CD4-positive, alpha-beta T cell (primary cell): ENCODE results near the gene TMEM217. TPM values are rescaled to one million over a fixed set of nuclear protein-coding genes. Genes with fewer than 3 reads are reported as not detected.

ENCODE experiments used
- ATAC-seq: fragments of 200-7000 bp; cut with Tn5 transposase; one replicate; pipeline ENCODE4 v1.10.0; 2022; ENCODE audit warnings: mild to moderate bottlenecking; ENCODE audit not compliant: poor library complexity
- CTCF ChIA-PET: fragments of 350-600 bp; sonication (Branson Sonifier 250); formaldehyde crosslinking; loops from one replicate; lab custom pipeline; 2021; ENCODE audit warnings: antibody characterized with exemption, inconsistent platforms; lab: Charles Lee
- POLR2A ChIA-PET: fragments of 350-600 bp; sonication (Branson Sonifier 250); formaldehyde crosslinking; loops from one replicate; lab custom pipeline; 2021; ENCODE audit warnings: antibody characterized with exemption, inconsistent platforms; lab: Charles Lee
- DNase-seq, 14 experiments: peaks; one replicate each; pipeline ENCODE4 v3.0.0-alpha.2; 2013 to 2020; ENCODE audit warnings: mixed read lengths in 2 of 14
- H3K27ac ChIP-seq, 2 donors: one replicate each; pipeline versions ENCODE4 v1.5.1 to v1.7.0; 2013; ENCODE audit warnings: low read length in 2 of 2, low read depth in 1 of 2, mild to moderate bottlenecking in 1 of 2
- H3K27me3 ChIP-seq, 2 experiments: 1 replicate in 1 of 2; 2 replicates in 1 of 2; pipeline versions ENCODE4 v1.6.1 to v1.7.0; 2013; ENCODE audit warnings: low read length in 2 of 2, control low read depth in 1 of 2, mild to moderate bottlenecking in 1 of 2, moderate library complexity in 1 of 2; ENCODE audit not compliant: insufficient read depth in 2 of 2, control insufficient read depth in 1 of 2
- H3K36me3 ChIP-seq: one replicate; pipeline ENCODE4 v1.6.1; 2013; ENCODE audit warnings: low read length, control low read depth; ENCODE audit not compliant: insufficient read depth
- H3K4me1 ChIP-seq: one replicate; pipeline ENCODE4 v1.6.1; 2013; ENCODE audit warnings: low read length, control low read depth; ENCODE audit not compliant: insufficient read depth
- H3K4me3 ChIP-seq: one replicate; pipeline ENCODE4 v1.5.1; 2013; ENCODE audit warnings: mild to moderate bottlenecking, low read length, moderate library complexity
- H3K9me3 ChIP-seq, 2 experiments: 1 replicate in 1 of 2; 2 replicates in 1 of 2; pipeline versions ENCODE4 v1.6.1 to v1.7.0; 2013; ENCODE audit warnings: low read length in 2 of 2, mild to moderate bottlenecking in 2 of 2, control low read depth in 1 of 2, moderate library complexity in 1 of 2; ENCODE audit not compliant: control insufficient read depth in 1 of 2, insufficient read depth in 1 of 2
- H3K27ac Mint-ChIP-seq: one replicate; pipeline ENCODE4 v1.8.0; 2020; ENCODE audit warnings: mixed read lengths
- H3K27me3 Mint-ChIP-seq: one replicate; pipeline ENCODE4 v1.8.0; 2021; ENCODE audit warnings: mixed read lengths
- H3K36me3 Mint-ChIP-seq: one replicate; pipeline ENCODE4 v1.8.0; 2021; ENCODE audit warnings: low read depth, mixed read lengths
- H3K4me1 Mint-ChIP-seq: one replicate; pipeline ENCODE4 v1.8.0; 2021; ENCODE audit warnings: low read depth, mixed read lengths
- H3K4me3 Mint-ChIP-seq: one replicate; pipeline ENCODE4 v1.8.0; 2020; ENCODE audit warnings: mild to moderate bottlenecking, mixed read lengths
- H3K9me3 Mint-ChIP-seq: one replicate; pipeline ENCODE4 v1.8.0; 2020; ENCODE audit warnings: mixed read lengths
- CTCF ChIP-seq: fragments of 200-600 bp; IDR thresholded peaks from one replicate; pipeline ENCODE4 v1.8.0; 2022; ENCODE audit warnings: antibody characterized with exemption, mild to moderate bottlenecking
- intact Hi-C, 2 experiments: fragments of 100-400 bp; cut with DNase I in 1 of 2; cut with micrococcal nuclease in 1 of 2; formaldehyde crosslinking; loops; one replicate each; pipeline versions ENCODE4 v1.15.1 to v1.9.0; 2023 to 2025; cut with DNase I, micrococcal nuclease
- total RNA-seq, 174 experiments: library from RNA in 2 of 174; stranded (reverse) in 2 of 174; gene quantifications; one replicate each; pipeline ENCODE4 v1.2.3 and lab custom pipeline; 2021 to 2026

TMEM217 gene
- total RNA-seq, 2 experiments from 2014 or later = 0.41 to 0.47 TPM

GRCh38 chr6:37254881-37255280, 3.1 kb downstream of the TMEM217 start:
- DNase-seq = no peak
- no peak for TF ChIP-seq CTCF
- no peaks in the 10 kb centered on the region for H3K9me3 Mint-ChIP-seq
- Histone ChIP-seq H3K9me3 (no peaks in the 10 kb centered on the region), H3K27ac (no peak overlapping the region), H3K4me1 (peaks cover 21% of the 10 kb centered on the region), H3K4me3 (no peak overlapping the region), H3K27me3 (no peaks in the 10 kb centered on the region), H3K36me3 (no peaks in the 10 kb centered on the region)
- ChIA-PET CTCF (no interaction called here), POLR2A (no interaction called here)
- intact Hi-C loops = loop anchor here in 1 of 2 experiments (5.0 kb wide), 2 partner anchors 33 to 368 kb away; partner anchors contain the start of gene C6orf89
- H3K27ac Mint-ChIP-seq = no peak overlapping the region
- H3K4me1 Mint-ChIP-seq = peaks cover 32% of the 10 kb centered on the region
- ATAC-seq = no peak
- H3K27me3 Mint-ChIP-seq = no peaks in the 10 kb centered on the region
- peaks cover 5% of the 10 kb centered on the region for H3K36me3 Mint-ChIP-seq
- peak overlapping the region; percentile 49 for H3K4me3 Mint-ChIP-seq

- H3K27ac Mint-ChIP-seq = no peak overlapping the region
- intact Hi-C loops = no loop called here
- ATAC-seq = no peak
- Histone ChIP-seq H3K27me3 (no peaks in the 10 kb centered on the region), H3K9me3 (no peaks in the 10 kb centered on the region), H3K36me3 (no peaks in the 10 kb centered on the region), H3K4me1 (peaks cover 12% of the 10 kb centered on the region), H3K4me3 (no peak overlapping the region), H3K27ac (no peak overlapping the region)
- peaks cover 5% of the 10 kb centered on the region for H3K36me3 Mint-ChIP-seq
- CTCF ChIA-PET = no interaction called here
- POLR2A ChIA-PET = no interaction called here
- no peak for TF ChIP-seq CTCF
- no peak overlapping the region for H3K4me3 Mint-ChIP-seq
- no peaks in the 10 kb centered on the region for H3K27me3 Mint-ChIP-seq
- no peaks in the 10 kb centered on the region for H3K9me3 Mint-ChIP-seq
- no peak for DNase-seq
- peaks cover 19% of the 10 kb centered on the region for H3K4me1 Mint-ChIP-seq
These were observed 4.4 kb downstream of the TMEM217 start for GRCh38 chr6:37253486-37254007.

- no peak for ATAC-seq
- DNase-seq = no peak
- H3K36me3 ChIP-seq = no peaks in the 10 kb centered on the region
These were observed 6.6 kb downstream of the TMEM217 start for GRCh38 chr6:37251211-37251780.

More at GRCh38 chr6:37251211-37251780, 6.6 kb downstream of the TMEM217 start:
- POLR2A ChIA-PET = no interaction called here
- Histone ChIP-seq H3K27ac (no peak overlapping the region), H3K27me3 (no peaks in the 10 kb centered on the region), H3K4me3 (no peak overlapping the region), H3K4me1 (no peaks in the 10 kb centered on the region), H3K9me3 (no peaks in the 10 kb centered on the region)
- Mint-ChIP-seq H3K27ac (no peak overlapping the region), H3K4me3 (no peak overlapping the region), H3K36me3 (no peaks in the 10 kb centered on the region), H3K4me1 (no peaks in the 10 kb centered on the region), H3K9me3 (no peaks in the 10 kb centered on the region), H3K27me3 (no peaks in the 10 kb centered on the region)
- TF ChIP-seq CTCF = no peak
- CTCF ChIA-PET = no interaction called here
- intact Hi-C loops = no loop called here
